Measurements from ENCODE around the gene POU2F2. TPM values are rescaled to one million over a fixed set of nuclear protein-coding genes. Genes with fewer than 3 reads are reported as not detected.

The POU2F2 gene
- total RNA-seq, 2 donors from 2014 or later, result 3.4 to 17.4 TPM

GRCh38 chr19:42150911-42151361, 18.7 kb upstream of the POU2F2 start:
- H3K36me3 ChIP-seq, result no peaks in the 10 kb centered on the region
- WGBS, result 23% methylated on average over 8 of the region's 9 CpGs
- intact Hi-C loops (cut with DNase I), result no loop called here
- H3K27me3 ChIP-seq (replicated peaks; ENCODE audit: insufficient read depth), result peaks cover 13% of the 10 kb centered on the region
- no peaks in the 10 kb centered on the region for H3K9me3 ChIP-seq
- H3K4me1 ChIP-seq (replicated peaks), result no peaks in the 10 kb centered on the region
- DNase-seq (ENCODE audit: low spot score), result no peak
- TF ChIP-seq POLR2A (IDR thresholded peaks at IDR 0.05) (no peak), POLR2AphosphoS5 (IDR thresholded peaks at IDR 0.05) (no peak), CTCF (IDR thresholded peaks at IDR 0.05) (no peak)
- H3K27ac ChIP-seq, result no peak overlapping the region
- H3K4me3 ChIP-seq, result no peak overlapping the region

- no peak overlapping the region for H3K27ac ChIP-seq
- H3K4me3 ChIP-seq, result no peak overlapping the region
- no peak for DNase-seq (ENCODE audit: low spot score)
- TF ChIP-seq POLR2A (IDR thresholded peaks at IDR 0.05), result no peak
- no peak for TF ChIP-seq CTCF (IDR thresholded peaks at IDR 0.05)
- no peak for TF ChIP-seq POLR2AphosphoS5 (IDR thresholded peaks at IDR 0.05)
- WGBS, result 11% methylated on average over 17 of the region's 17 CpGs
- no peaks in the 10 kb centered on the region for H3K4me1 ChIP-seq (replicated peaks)
- H3K27me3 ChIP-seq (replicated peaks; ENCODE audit: insufficient read depth), result peaks cover 13% of the 10 kb centered on the region
- H3K36me3 ChIP-seq, result no peaks in the 10 kb centered on the region
- no peaks in the 10 kb centered on the region for H3K9me3 ChIP-seq
- intact Hi-C loops (cut with DNase I), result no loop called here
Observed at GRCh38 chr19:42150364-42150763, 18.1 kb upstream of the POU2F2 start.

- 25% methylated on average over 5 of the region's 5 CpGs for WGBS
- Histone ChIP-seq H3K4me3 (no peak overlapping the region), H3K27me3 (replicated peaks; ENCODE audit: insufficient read depth) (peaks cover 13% of the 10 kb centered on the region), H3K4me1 (replicated peaks) (no peaks in the 10 kb centered on the region), H3K36me3 (no peaks in the 10 kb centered on the region), H3K27ac (no peak overlapping the region), H3K9me3 (no peaks in the 10 kb centered on the region)
- intact Hi-C loops (cut with DNase I), result no loop called here
- DNase-seq (ENCODE audit: low spot score), result no peak
- TF ChIP-seq CTCF (IDR thresholded peaks at IDR 0.05) (no peak), POLR2AphosphoS5 (IDR thresholded peaks at IDR 0.05) (no peak), POLR2A (IDR thresholded peaks at IDR 0.05) (no peak)
Observed at GRCh38 chr19:42149447-42150202, 17.4 kb upstream of the POU2F2 start.

- TF ChIP-seq POLR2AphosphoS5 (IDR thresholded peaks at IDR 0.05), result no peak
- TF ChIP-seq CTCF (IDR thresholded peaks at IDR 0.05), result no peak
- no peak for TF ChIP-seq POLR2A (IDR thresholded peaks at IDR 0.05)
- Histone ChIP-seq H3K4me1 (replicated peaks) (no peaks in the 10 kb centered on the region), H3K4me3 (no peak overlapping the region), H3K27ac (no peak overlapping the region), H3K36me3 (no peaks in the 10 kb centered on the region), H3K9me3 (no peaks in the 10 kb centered on the region), H3K27me3 (replicated peaks; ENCODE audit: insufficient read depth) (peaks cover 10% of the 10 kb centered on the region)
- WGBS, result 71% methylated on average over 5 of the region's 5 CpGs
- DNase-seq (ENCODE audit: low spot score), result no peak
- intact Hi-C loops (cut with DNase I), result no loop called here
Observed at GRCh38 chr19:42148266-42148665, 16.0 kb upstream of the POU2F2 start.
